GM11168 (cell line): ENCODE results near the gene SLC39A11.

Experiments
- in situ Hi-C: fragments of 300-500 bp; cut with MboI; formaldehyde crosslinking; loops from one replicate; pipeline ENCODE4 v1.12.0; 2022; ENCODE audit warnings: low sequenced_read_pairs; ENCODE audit not compliant: unreplicated experiment

SLC39A11 gene

GRCh38 chr17:72622661-72623433 is 469.6 kb downstream of the SLC39A11 start:
- in situ Hi-C loops, result no loop called here

GRCh38 chr17:72619976-72620650 is 472.4 kb downstream of the SLC39A11 start:
- in situ Hi-C loops, result no loop called here

DNA sequence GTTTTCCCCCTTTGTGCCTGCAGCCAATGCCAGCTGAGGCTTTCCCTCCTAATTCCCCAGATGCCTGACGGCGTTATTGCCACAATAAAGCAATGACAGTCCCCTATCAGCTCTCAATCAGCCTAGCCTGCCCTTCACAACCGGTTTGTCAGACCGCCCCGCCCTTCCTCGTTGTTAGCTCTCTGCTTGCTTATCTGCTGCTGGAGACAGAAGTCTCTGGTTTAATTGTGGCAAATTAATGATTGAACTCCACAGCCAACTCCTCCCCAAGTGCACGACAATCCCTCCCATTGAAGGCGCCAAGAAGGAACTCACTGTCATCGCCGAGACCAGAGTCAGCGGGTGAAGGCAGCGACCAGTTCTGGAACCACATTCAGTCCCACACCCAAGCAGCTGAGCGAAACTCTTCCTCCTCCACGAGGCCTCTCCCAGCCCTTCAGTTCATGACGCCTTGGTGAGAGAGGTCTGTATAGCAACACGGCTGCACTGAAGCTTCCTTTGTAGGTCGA is 474.4 kb downstream of the SLC39A11 start:
- in situ Hi-C loops, result no loop called here

- in situ Hi-C loops, result no loop called here
Measured at GRCh38 chr17:72617557-72617956, 474.9 kb downstream of the SLC39A11 start.

GRCh38 chr17:72616447-72616846 is 476.0 kb downstream of the SLC39A11 start:
- in situ Hi-C loops, result no loop called here

DNA sequence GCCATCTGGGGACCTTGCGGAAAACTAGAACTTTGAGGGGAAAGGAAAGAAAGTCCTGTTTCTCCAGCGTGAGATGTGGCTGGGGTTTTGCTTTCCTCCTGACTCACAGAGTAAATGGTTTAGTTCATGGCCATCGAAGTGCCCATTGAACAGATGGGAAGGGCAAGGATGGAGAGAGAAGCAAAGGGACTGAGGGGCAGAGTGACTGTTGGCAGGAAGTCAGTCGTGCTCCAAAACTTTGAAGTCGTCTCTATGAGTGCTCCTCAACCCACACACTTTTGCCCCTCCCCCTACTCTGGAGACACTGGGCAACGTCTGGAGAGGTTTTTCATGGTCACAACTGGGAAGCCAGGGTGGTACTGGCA is 476.9 kb downstream of the SLC39A11 start:
- in situ Hi-C loops, result no loop called here

GRCh38 chr17:72614871-72615626 is 477.4 kb downstream of the SLC39A11 start:
- in situ Hi-C loops, result no loop called here

DNA sequence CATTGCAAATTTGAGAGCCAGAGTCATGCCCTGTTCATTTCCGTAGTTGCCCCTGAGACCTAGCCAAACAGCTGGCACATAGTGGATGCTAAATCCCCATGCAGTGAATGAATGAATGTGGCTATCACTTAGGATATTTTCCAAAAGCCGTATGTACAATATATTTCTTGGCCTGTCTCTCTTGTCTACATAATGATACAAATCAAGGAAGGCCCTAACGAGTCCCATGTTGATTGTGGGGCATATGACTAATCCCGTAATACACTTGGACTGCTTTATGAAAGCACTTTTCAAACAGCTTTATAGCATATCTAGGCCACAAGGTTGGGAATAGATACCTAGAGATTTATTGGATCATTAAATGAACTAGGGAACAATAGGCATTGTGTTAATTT is 478.0 kb downstream of the SLC39A11 start:
- in situ Hi-C loops, result no loop called here

- in situ Hi-C loops, result no loop called here
Measured at GRCh38 chr17:72613806-72614292, 478.6 kb downstream of the SLC39A11 start.

DNA sequence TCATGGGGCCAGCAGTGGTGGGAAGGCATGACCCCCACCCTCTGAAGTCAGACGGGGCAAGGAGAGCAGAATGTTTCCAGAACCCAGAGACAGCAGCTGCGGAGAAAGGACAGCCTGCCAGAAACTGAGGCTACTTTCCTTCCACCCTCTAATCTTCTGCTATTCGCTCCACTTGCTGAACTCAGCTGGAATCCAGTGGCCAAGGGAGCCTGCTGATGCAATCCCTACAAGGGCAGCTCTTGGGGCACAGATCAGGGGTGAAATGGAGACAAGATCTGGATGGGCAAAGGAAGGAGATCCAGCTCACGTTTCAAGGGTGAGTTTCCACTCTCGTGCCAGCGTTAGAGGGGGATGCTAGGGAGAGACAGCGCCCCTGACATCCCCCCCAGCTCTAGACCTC is 479.1 kb downstream of the SLC39A11 start:
- in situ Hi-C loops, result no loop called here

DNA sequence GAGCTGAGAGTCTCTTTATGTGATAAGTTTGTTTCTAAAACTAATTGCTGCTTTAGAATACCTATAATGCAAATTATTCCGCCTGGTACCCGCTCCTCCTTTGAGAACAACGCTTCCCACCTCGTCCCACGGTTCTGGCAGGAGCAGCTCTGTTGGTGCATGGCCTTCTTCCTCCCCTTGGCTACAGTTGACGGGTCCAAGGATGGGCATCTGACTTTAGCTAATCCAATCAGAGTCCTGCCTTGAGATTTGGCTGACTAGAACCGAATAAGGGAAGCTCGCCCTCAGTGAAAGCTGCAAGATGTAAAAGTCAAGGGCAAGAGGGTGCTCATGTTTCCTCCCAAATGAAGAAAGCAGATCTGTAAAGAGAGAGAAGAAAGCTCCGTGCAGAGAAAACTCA is 481.3 kb downstream of the SLC39A11 start:
- in situ Hi-C loops, result no loop called here

GRCh38 chr17:72609501-72609900 is 483.0 kb downstream of the SLC39A11 start:
- in situ Hi-C loops, result no loop called here

DNA sequence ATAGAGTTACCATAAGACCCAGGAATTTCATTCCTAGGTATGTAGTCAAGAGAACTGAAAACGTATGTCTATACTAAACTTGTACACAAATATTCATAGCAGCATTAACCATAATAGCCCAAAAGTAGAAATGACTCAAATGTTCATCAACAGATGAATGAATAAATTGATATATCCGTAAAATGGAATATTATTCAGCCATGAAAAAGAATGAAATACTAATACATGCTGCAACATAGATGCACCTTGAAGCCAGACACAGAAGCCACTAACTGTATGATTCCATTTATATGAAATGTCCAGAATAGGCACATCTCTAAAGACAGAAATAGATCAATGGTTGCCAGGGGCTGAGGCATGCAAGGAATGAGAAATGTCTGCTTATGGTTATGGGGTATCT is 484.1 kb downstream of the SLC39A11 start:
- in situ Hi-C loops, result no loop called here

GRCh38 chr17:72606656-72607055 is 485.8 kb downstream of the SLC39A11 start:
- in situ Hi-C loops, result no loop called here

- in situ Hi-C loops, result no loop called here
Measured at GRCh38 chr17:72605543-72605942, 486.9 kb downstream of the SLC39A11 start.

DNA sequence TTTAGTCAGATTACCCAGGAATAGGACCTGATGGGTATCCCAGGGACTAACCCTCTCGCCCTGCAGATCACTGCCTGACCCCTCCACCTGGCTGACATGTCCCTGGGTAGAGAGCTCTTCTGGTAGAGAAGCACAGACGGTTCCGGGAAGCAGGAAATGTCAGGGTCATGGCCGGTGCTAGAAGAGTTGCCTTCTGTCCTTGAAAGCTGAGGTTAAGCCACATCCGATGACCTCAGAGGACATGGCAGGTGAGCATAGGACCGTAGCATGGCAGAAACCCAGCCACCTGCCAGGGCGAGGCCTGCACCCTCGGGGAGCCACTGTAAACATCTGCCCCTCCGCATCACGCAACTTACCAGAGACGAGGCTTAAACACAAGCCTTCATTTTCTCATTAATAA is 488.0 kb downstream of the SLC39A11 start:
- in situ Hi-C loops, result no loop called here

GRCh38 chr17:72603420-72604242 is 488.9 kb downstream of the SLC39A11 start:
- in situ Hi-C loops, result no loop called here

- in situ Hi-C loops, result no loop called here
Measured at GRCh38 chr17:72602517-72603419, 489.7 kb downstream of the SLC39A11 start.

DNA sequence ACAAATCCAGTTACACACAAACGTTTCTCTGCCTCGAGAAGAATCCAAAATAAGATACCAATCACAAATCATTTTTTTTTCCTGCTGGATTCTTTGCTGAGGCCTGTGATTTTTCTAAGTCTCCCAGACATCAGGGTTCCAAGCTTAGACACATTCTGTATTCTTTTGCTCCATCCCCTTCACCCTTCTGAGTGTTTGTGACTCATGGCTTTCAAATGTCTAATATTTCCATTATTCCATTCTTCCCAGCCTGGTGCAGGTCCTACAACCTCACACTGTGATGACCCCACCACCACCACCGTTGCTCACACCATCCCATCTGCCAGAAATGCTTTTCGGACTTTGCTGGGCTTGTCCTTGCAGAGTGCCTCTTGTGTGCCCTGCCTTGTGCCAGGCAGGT is 491.6 kb downstream of the SLC39A11 start:
- in situ Hi-C loops, result no loop called here
